HepG2 (cell line): ENCODE results near the gene AKAP6. TPM values are rescaled to one million over a fixed set of nuclear protein-coding genes. Genes with fewer than 3 reads are reported as not detected.

ENCODE experiments used
- ATAC-seq: fragments of 200-7000 bp; cut with Tn5 transposase; 3 replicates; pipeline ENCODE4 v1.9.1; 2020; ENCODE audit warnings: mild to moderate bottlenecking, moderate library complexity
- BruUV-seq: library from RNA; stranded (reverse); fragments of 400-500 nt; replicated peaks from 2 replicates; lab custom pipeline; 2021; lab: Mats Ljungman, UMichigan
- CTCF ChIA-PET: fragments of 300-600 bp; formaldehyde crosslinking; extraction: SDS; loops from one replicate; lab custom pipeline; 2021; ENCODE audit warnings: low total read pairs, inconsistent platforms, low intra/inter-chr PET ratio; lab: Yijun Ruan, JAX
- POLR2A ChIA-PET: fragments of 350-600 bp; sonication (Branson Sonifier 250); formaldehyde crosslinking; loops from one replicate; lab custom pipeline; 2020; ENCODE audit warnings: antibody characterized with exemption, inconsistent platforms; lab: Yijun Ruan, JAX
- DNase-seq: peaks from one replicate; pipeline ENCODE4 v3.0.0-alpha.2; 2015; ENCODE audit warnings: low spot score
- FAIRE-seq: peaks from 3 replicates; lab custom pipeline; 2011; peaks lifted over from hg19 to GRCh38; lab: Jason Lieb, UNC
- H2AFZ ChIP-seq: one replicate; pipeline ENCODE4 v1.6.1; 2011; ENCODE audit warnings: low read length, inconsistent platforms
- H3K27ac ChIP-seq: fragments of 300-600 bp; 3 replicates; pipeline ENCODE4 v1.8.0; 2011; ENCODE audit warnings: mixed run types, mild to moderate bottlenecking, mixed read lengths, low read length, inconsistent platforms; ENCODE audit not compliant: insufficient read depth; ENCODE audit errors: extremely low read length
- H3K27me3 ChIP-seq, 2 experiments: fragments of 200-600 bp in 1 of 2; 2 replicates in 1 of 2; 3 replicates in 1 of 2; pipeline versions ENCODE4 v1.6.0 to v1.8.0; 2011; ENCODE audit warnings: low read length in 2 of 2, mild to moderate bottlenecking in 2 of 2, moderate library complexity in 2 of 2, inconsistent platforms in 1 of 2; ENCODE audit not compliant: insufficient read depth in 2 of 2, control insufficient read depth in 1 of 2
- H3K36me3 ChIP-seq, 2 experiments: fragments of 200-600 bp in 1 of 2; replicated peaks in 1 of 2; 2 replicates in 1 of 2; 3 replicates in 1 of 2; pipeline versions ENCODE4 v1.5.1 to v1.8.0; 2011; ENCODE audit warnings: low read length in 2 of 2, inconsistent platforms in 1 of 2; ENCODE audit not compliant: insufficient read depth in 2 of 2, control insufficient read depth in 1 of 2
- H3K4me1 ChIP-seq: 2 replicates; pipeline ENCODE4 v1.5.1; 2012; ENCODE audit warnings: low read length, inconsistent platforms; ENCODE audit not compliant: insufficient read depth
- H3K4me2 ChIP-seq: 2 replicates; pipeline ENCODE4 v1.6.0; 2011; ENCODE audit warnings: low read depth, low read length, inconsistent platforms
- H3K4me3 ChIP-seq, 3 experiments: fragments of 200-600 bp in 1 of 3; sonication (generic), shearing (Covaris generic) in 1 of 3; replicated peaks in 1 of 3; 2 replicates each; pipeline ENCODE4 v1.5.1; 2011 to 2016; ENCODE audit warnings: low read length in 3 of 3, inconsistent platforms in 2 of 3, low read depth in 2 of 3, mild to moderate bottlenecking in 2 of 3, control low read depth in 1 of 3, mixed read lengths in 1 of 3; ENCODE audit not compliant: insufficient read depth in 1 of 3
- H3K79me2 ChIP-seq: one replicate; pipeline ENCODE4 v1.6.1; 2011; ENCODE audit warnings: low read length, inconsistent platforms; ENCODE audit not compliant: insufficient read depth
- H3K9ac ChIP-seq: 2 replicates; pipeline ENCODE4 v1.6.0; 2011; ENCODE audit warnings: mild to moderate bottlenecking, low read depth, low read length, inconsistent platforms; ENCODE audit not compliant: insufficient read depth
- H3K9me3 ChIP-seq: 2 replicates; pipeline ENCODE4 v1.5.1; 2012; ENCODE audit warnings: mild to moderate bottlenecking, low read length
- H4K20me1 ChIP-seq: 2 replicates; pipeline ENCODE4 v1.6.0; 2011; ENCODE audit warnings: inconsistent platforms, mild to moderate bottlenecking, low read length, moderate library complexity; ENCODE audit not compliant: insufficient read depth
- CSRNP2 ChIP-seq: sonication (generic); formaldehyde crosslinking; conservative IDR thresholded peaks from 2 replicates; pipeline ENCODE4 v1.8.0; 2022; ENCODE audit warnings: low read depth, missing genetic modification reagents
- HOXA5 ChIP-seq: sonication (generic); formaldehyde crosslinking; IDR thresholded peaks from 2 replicates; pipeline ENCODE4 v1.4.0; 2020; ENCODE audit warnings: missing genetic modification reagents
- NFAT5 ChIP-seq: sonication (generic); formaldehyde crosslinking; IDR thresholded peaks from 2 replicates; pipeline ENCODE4 v1.4.0; 2020; ENCODE audit warnings: missing genetic modification reagents
- ZFP36 ChIP-seq: fragments of 150-350 bp; IDR thresholded peaks from 2 replicates; pipeline ENCODE4 v1.6.1; 2018; ENCODE audit warnings: borderline replicate concordance, low read length, low read depth; ENCODE audit not compliant: partially characterized antibody
- ZNF318 ChIP-seq: sonication (generic); formaldehyde crosslinking; IDR thresholded peaks from 2 replicates; pipeline ENCODE4 v1.4.0; 2020; ENCODE audit warnings: mild to moderate bottlenecking, missing genetic modification reagents
- ZNF790 ChIP-seq: sonication (generic); formaldehyde crosslinking; IDR thresholded peaks from 2 replicates; pipeline ENCODE4 v1.8.0; 2022; ENCODE audit warnings: missing genetic modification reagents, mild to moderate bottlenecking, borderline replicate concordance
- WGBS: methylation state at CpG from one replicate; pipeline ENCODE4 v1.1.6; 2017; ENCODE audit warnings: low lambda C conversion rate; 5-methylcytosine and 5-hydroxymethylcytosine counted together
- in situ Hi-C: cut with HindIII; loops from 2 replicates; pipeline ENCODE4 v1.10.0; 2017; ENCODE audit warnings: low pct_unique_long_range_greater_than_20kb; ENCODE audit not compliant: extremely low pct_ligation_motif_present
- intact Hi-C: fragments of 100-400 bp; cut with micrococcal nuclease; formaldehyde crosslinking; loops from one replicate; pipeline ENCODE4 v1.10.0; 2022; ENCODE audit not compliant: unreplicated experiment
- polyA plus RNA-seq, 8 experiments: library from polyadenylated mRNA; depleted of rRNA in 3 of 8; stranded (reverse) in 7 of 8; unstranded in 1 of 8; fragments of >200 nt; fragmentation: Illumina TruSeq in 4 of 8; extraction: Trizol in 4 of 8; gene quantifications; 2 replicates each; pipeline versions ENCODE4 v1.2.1 to v1.2.3, GENCODE V29; 2011 to 2016; ENCODE audit warnings: low read depth in 4 of 8, missing spikeins in 1 of 8, mixed read lengths in 1 of 8; ENCODE audit not compliant: insufficient read depth in 1 of 8
- total RNA-seq, 5 experiments: library from RNA; depleted of rRNA; stranded (reverse); fragments of >200 nt; fragmentation: Illumina TruSeq; extraction: Trizol; gene quantifications; 2 replicates each; pipeline ENCODE4 v1.2.3, GENCODE V29; 2016; ENCODE audit warnings: low read depth in 1 of 5

The AKAP6 gene
- total and polyA plus RNA-seq, 2 of the 13 experiments (the other 11 are each of a cell fraction or from before 2014, with no cell fraction given): 1.4 TPM

GRCh38 chr14:32621585-32621984, 292.5 kb downstream of the AKAP6 start:
- TF ChIP-seq ZNF790 (CRISPR knock-in tag) (no peak), CSRNP2 (CRISPR knock-in tag) (no peak), ZFP36 (no peak), HOXA5 (CRISPR knock-in tag) (no peak), ZNF318 (no peak), NFAT5 (CRISPR knock-in tag) (no peak)
- TF ChIP-seq, all 625 proteins: peak for 0
- CTCF ChIA-PET: no interaction called here
- FAIRE-seq (no peak), ATAC-seq (no peak), DNase-seq (no peak)
- Histone ChIP-seq H3K4me3 (no peak overlapping the region), H3K9me3 (no peaks in the 10 kb centered on the region), H3K79me2 (no peaks in the 10 kb centered on the region), H3K27ac (no peak overlapping the region), H4K20me1 (no peaks in the 10 kb centered on the region), H2AFZ (no peak overlapping the region), H3K4me2 (no peak overlapping the region), H3K36me3 (no peaks in the 10 kb centered on the region), H3K4me1 (no peaks in the 10 kb centered on the region), H3K27me3 (no peaks in the 10 kb centered on the region), H3K9ac (no peak overlapping the region)
- no TSS peak for BruUV-seq
- POLR2A ChIA-PET: no interaction called here
- 3% methylated on average over 1 of the region's 1 CpG for WGBS
- intact Hi-C loops (no loop called here), in situ Hi-C loops (no loop called here)
